Measurements from ENCODE around the gene MED19.

- no peak for TF ChIP-seq CSRNP3 (CRISPR knock-in tag; IDR thresholded peaks at IDR 0.05)
- TF ChIP-seq RARB (CRISPR knock-in tag; IDR thresholded peaks at IDR 0.05), result no peak
- TF ChIP-seq SNAI2 (CRISPR knock-in tag; IDR thresholded peaks at IDR 0.05), result no peak
- TF ChIP-seq ZNF565 (CRISPR knock-in tag; conservative IDR thresholded peaks at IDR 0.05; ENCODE audit: low read depth), result no peak
- no peak for TF ChIP-seq ZFP30 (CRISPR knock-in tag; IDR thresholded peaks at IDR 0.05)
- no peak for TF ChIP-seq ZC3H10 (CRISPR knock-in tag; IDR thresholded peaks at IDR 0.05)
- no peak for TF ChIP-seq PATZ1 (CRISPR knock-in tag; IDR thresholded peaks at IDR 0.05; ENCODE audit: borderline replicate concordance)
- TF ChIP-seq ZNF8 (CRISPR knock-in tag; IDR thresholded peaks at IDR 0.05), result no peak
- no peak for TF ChIP-seq ZNF70 (CRISPR knock-in tag; IDR thresholded peaks at IDR 0.05)
- no peak for TF ChIP-seq ESRRG (CRISPR knock-in tag; IDR thresholded peaks at IDR 0.05)
- TF ChIP-seq CSDC2 (CRISPR knock-in tag; IDR thresholded peaks at IDR 0.05), result no peak
Observed at GRCh38 chr11:57746920-57747319, 34.9 kb upstream of the MED19 start.

All from SK-N-SH treated with all-trans-retinoic acid at 6 μM for 48 hours (cell line).